Colonic mucosa (tissue), 4 donors: ENCODE data around the gene GPR63. TPM values are rescaled to one million over a fixed set of nuclear protein-coding genes. Genes with fewer than 3 reads are reported as not detected.

Experiments
- DNase-seq: peaks from one replicate; pipeline ENCODE4 v3.0.0-alpha.2; 2020
- H3K27ac ChIP-seq: fragments of 200-600 bp; one replicate; pipeline ENCODE4 v1.8.0; 2021
- H3K27me3 ChIP-seq: fragments of 200-600 bp; one replicate; pipeline ENCODE4 v1.8.0; 2021
- H3K36me3 ChIP-seq: fragments of 200-600 bp; one replicate; pipeline ENCODE4 v1.8.0; 2021
- H3K4me1 ChIP-seq: fragments of 200-600 bp; one replicate; pipeline ENCODE4 v1.8.0; 2021; ENCODE audit warnings: mild to moderate bottlenecking
- H3K4me3 ChIP-seq: fragments of 200-600 bp; one replicate; pipeline ENCODE4 v1.8.0; 2021
- H3K9ac ChIP-seq, 2 donors: one replicate each; pipeline ENCODE4 v1.7.0; 2013; ENCODE audit warnings: control low read depth in 2 of 2, low read depth in 2 of 2, low read length in 2 of 2
- H3K9me3 ChIP-seq: fragments of 200-600 bp; one replicate; pipeline ENCODE4 v1.8.0; 2021
- CTCF ChIP-seq: fragments of 200-600 bp; IDR thresholded peaks from one replicate; pipeline ENCODE4 v1.8.0; 2022; ENCODE audit warnings: antibody characterized with exemption, mild to moderate bottlenecking
- intact Hi-C: fragments of 100-400 bp; cut with DNase I; formaldehyde crosslinking; loops from one replicate; pipeline ENCODE4 v1.14.1; 2022
- total RNA-seq, 2 donors: library from RNA; stranded (reverse); fragmentation: NEBNext Ultra II Directional in 1 of 2; extraction: Animal tissue kit (Norgen Biotek cat#: 25700) in 1 of 2; gene quantifications; one replicate each; pipeline ENCODE4 v1.2.1, GENCODE V29; 2021
- donor health status: healthy.
- donor health status: DM: no; HTN: no; CAD: no.
- donor health status: DM: no; HTN: no; CAD: no.

The GPR63 gene
- total RNA-seq, 2 donors from 2014 or later = 0.96 to 1.9 TPM

- TF ChIP-seq CTCF = no peak
- no peaks in the 10 kb centered on the region for H3K36me3 ChIP-seq
- H3K4me1 ChIP-seq = no peaks in the 10 kb centered on the region
- intact Hi-C loops = no loop called here
- H3K4me3 ChIP-seq = no peak overlapping the region
- H3K27me3 ChIP-seq = no peaks in the 10 kb centered on the region
- H3K27ac ChIP-seq = no peak overlapping the region
- no peak overlapping the region for H3K9ac ChIP-seq
- DNase-seq = no peak
- no peaks in the 10 kb centered on the region for H3K9me3 ChIP-seq
Measured at GRCh38 chr6:96823743-96824142, 13.5 kb downstream of the GPR63 start.

GRCh38 chr6:96821034-96821433, 16.2 kb downstream of the GPR63 start:
- no peak overlapping the region for H3K27ac ChIP-seq
- H3K4me3 ChIP-seq = no peak overlapping the region
- no peaks in the 10 kb centered on the region for H3K4me1 ChIP-seq
- intact Hi-C loops = no loop called here
- no peaks in the 10 kb centered on the region for H3K36me3 ChIP-seq
- H3K27me3 ChIP-seq = no peaks in the 10 kb centered on the region
- H3K9me3 ChIP-seq = no peaks in the 10 kb centered on the region
- DNase-seq = no peak
- H3K9ac ChIP-seq = no peak overlapping the region
- no peak for TF ChIP-seq CTCF

- intact Hi-C loops = no loop called here
- Histone ChIP-seq H3K9ac (no peak overlapping the region), H3K27ac (no peak overlapping the region), H3K4me1 (no peaks in the 10 kb centered on the region), H3K4me3 (no peak overlapping the region), H3K9me3 (no peaks in the 10 kb centered on the region), H3K27me3 (no peaks in the 10 kb centered on the region), H3K36me3 (no peaks in the 10 kb centered on the region)
- DNase-seq = no peak
- no peak for TF ChIP-seq CTCF
Measured at GRCh38 chr6:96816301-96816817, 20.9 kb downstream of the GPR63 start.

- H3K4me1 ChIP-seq = no peaks in the 10 kb centered on the region
- DNase-seq = no peak
- no peaks in the 10 kb centered on the region for H3K9me3 ChIP-seq
- no peak overlapping the region for H3K4me3 ChIP-seq
- no peak overlapping the region for H3K27ac ChIP-seq
- intact Hi-C loops = no loop called here
- no peaks in the 10 kb centered on the region for H3K27me3 ChIP-seq
- H3K9ac ChIP-seq = no peak overlapping the region
- TF ChIP-seq CTCF = no peak
- no peaks in the 10 kb centered on the region for H3K36me3 ChIP-seq
Measured at GRCh38 chr6:96814625-96815024, 22.7 kb downstream of the GPR63 start.

GRCh38 chr6:96812077-96812703, 25.1 kb downstream of the GPR63 start:
- Histone ChIP-seq H3K4me1 (no peaks in the 10 kb centered on the region), H3K27me3 (no peaks in the 10 kb centered on the region), H3K27ac (no peak overlapping the region), H3K4me3 (no peak overlapping the region), H3K9me3 (no peaks in the 10 kb centered on the region), H3K9ac (no peak overlapping the region), H3K36me3 (no peaks in the 10 kb centered on the region)
- no peak for TF ChIP-seq CTCF
- intact Hi-C loops = no loop called here
- DNase-seq = no peak
